Osteoblast (primary cell): ENCODE results near the gene FCMR. TPM values are rescaled to one million over a fixed set of nuclear protein-coding genes. Genes with fewer than 3 reads are reported as not detected.

Experiments used
- DNase-seq: peaks from one replicate; pipeline ENCODE4 v3.0.0; 2011; ENCODE audit warnings: low spot score, mixed read lengths; ENCODE audit not compliant: insufficient read length; ENCODE audit errors: missing footprints
- H2AFZ ChIP-seq: 2 replicates; pipeline ENCODE4 v1.6.0; 2011; ENCODE audit warnings: mild to moderate bottlenecking, low read length
- H3K27ac ChIP-seq: 2 replicates; pipeline ENCODE4 v1.5.1; 2011; ENCODE audit warnings: mild to moderate bottlenecking, low read depth, low read length, moderate library complexity
- H3K27me3 ChIP-seq: 2 replicates; pipeline ENCODE4 v1.6.0; 2012; ENCODE audit warnings: mild to moderate bottlenecking, control low read depth, inconsistent platforms, low read length, moderate library complexity; ENCODE audit not compliant: insufficient read depth
- H3K36me3 ChIP-seq: 2 replicates; pipeline ENCODE4 v1.5.1; 2011; ENCODE audit warnings: mild to moderate bottlenecking, low read length, control low read depth, moderate library complexity; ENCODE audit not compliant: insufficient read depth
- H3K4me1 ChIP-seq: 2 replicates; pipeline ENCODE4 v1.5.1; 2011; ENCODE audit warnings: mild to moderate bottlenecking, low read length, control low read depth, moderate library complexity; ENCODE audit not compliant: insufficient read depth
- H3K4me2 ChIP-seq: 2 replicates; pipeline ENCODE4 v1.6.0; 2011; ENCODE audit warnings: mild to moderate bottlenecking, low read length; ENCODE audit not compliant: insufficient read depth
- H3K4me3 ChIP-seq: fragments of 200-600 bp; sonication (generic); 3 replicates; pipeline ENCODE4 v1.5.1; 2012; ENCODE audit warnings: mild to moderate bottlenecking, low read length, inconsistent platforms; ENCODE audit not compliant: insufficient read depth
- H3K79me2 ChIP-seq: 2 replicates; pipeline ENCODE4 v1.6.0; 2012; ENCODE audit warnings: mild to moderate bottlenecking, low read length, control low read depth, inconsistent platforms; ENCODE audit not compliant: insufficient read depth
- H3K9me3 ChIP-seq: 2 replicates; pipeline ENCODE4 v1.5.1; 2011; ENCODE audit warnings: low read depth, low read length, control low read depth
- H4K20me1 ChIP-seq: 2 replicates; pipeline ENCODE4 v1.6.0; 2012; ENCODE audit warnings: mild to moderate bottlenecking, low read length, control low read depth; ENCODE audit not compliant: insufficient read depth
- total RNA-seq: library from RNA; depleted of rRNA; stranded (reverse); fragments of >200 nt; gene quantifications from 2 replicates; pipeline ENCODE4 v1.2.3, GENCODE V29; 2012
- TF ChIP-seq, protein P1 (sequence below): IDR thresholded peaks from 2 replicates; pipeline ENCODE4 v1.5.1; 2011; ENCODE audit warnings: mild to moderate bottlenecking, low read depth, low read length, moderate library complexity; ENCODE audit errors: extremely low read depth

Gene FCMR
- total RNA-seq, 1 donor, result not detected

GRCh38 chr1:206962272-206962671, 40.5 kb upstream of the FCMR start:
- no peaks in the 10 kb centered on the region for H3K79me2 ChIP-seq
- no peak overlapping the region for H3K4me3 ChIP-seq
- H3K4me1 ChIP-seq, result no peaks in the 10 kb centered on the region
- no peaks in the 10 kb centered on the region for H3K9me3 ChIP-seq
- DNase-seq, result no peak
- no peak overlapping the region for H3K4me2 ChIP-seq
- H2AFZ ChIP-seq, result no peak overlapping the region
- H3K27me3 ChIP-seq, result peaks cover 3% of the 10 kb centered on the region
- TF ChIP-seq, protein P1, sequence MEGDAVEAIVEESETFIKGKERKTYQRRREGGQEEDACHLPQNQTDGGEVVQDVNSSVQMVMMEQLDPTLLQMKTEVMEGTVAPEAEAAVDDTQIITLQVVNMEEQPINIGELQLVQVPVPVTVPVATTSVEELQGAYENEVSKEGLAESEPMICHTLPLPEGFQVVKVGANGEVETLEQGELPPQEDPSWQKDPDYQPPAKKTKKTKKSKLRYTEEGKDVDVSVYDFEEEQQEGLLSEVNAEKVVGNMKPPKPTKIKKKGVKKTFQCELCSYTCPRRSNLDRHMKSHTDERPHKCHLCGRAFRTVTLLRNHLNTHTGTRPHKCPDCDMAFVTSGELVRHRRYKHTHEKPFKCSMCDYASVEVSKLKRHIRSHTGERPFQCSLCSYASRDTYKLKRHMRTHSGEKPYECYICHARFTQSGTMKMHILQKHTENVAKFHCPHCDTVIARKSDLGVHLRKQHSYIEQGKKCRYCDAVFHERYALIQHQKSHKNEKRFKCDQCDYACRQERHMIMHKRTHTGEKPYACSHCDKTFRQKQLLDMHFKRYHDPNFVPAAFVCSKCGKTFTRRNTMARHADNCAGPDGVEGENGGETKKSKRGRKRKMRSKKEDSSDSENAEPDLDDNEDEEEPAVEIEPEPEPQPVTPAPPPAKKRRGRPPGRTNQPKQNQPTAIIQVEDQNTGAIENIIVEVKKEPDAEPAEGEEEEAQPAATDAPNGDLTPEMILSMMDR, result no peak
- H4K20me1 ChIP-seq, result no peaks in the 10 kb centered on the region
- H3K36me3 ChIP-seq, result no peaks in the 10 kb centered on the region
- no peak overlapping the region for H3K27ac ChIP-seq

- Histone ChIP-seq H3K79me2 (no peaks in the 10 kb centered on the region), H3K4me1 (no peaks in the 10 kb centered on the region), H3K36me3 (no peaks in the 10 kb centered on the region), H3K27ac (no peak overlapping the region), H2AFZ (no peak overlapping the region), H3K4me2 (no peak overlapping the region), H3K9me3 (no peaks in the 10 kb centered on the region), H4K20me1 (no peaks in the 10 kb centered on the region), H3K27me3 (no peaks in the 10 kb centered on the region), H3K4me3 (no peak overlapping the region)
- DNase-seq, result no peak
- TF ChIP-seq, protein P1, result no peak
Measured at GRCh38 chr1:206961668-206962067, 39.9 kb upstream of the FCMR start.

DNA sequence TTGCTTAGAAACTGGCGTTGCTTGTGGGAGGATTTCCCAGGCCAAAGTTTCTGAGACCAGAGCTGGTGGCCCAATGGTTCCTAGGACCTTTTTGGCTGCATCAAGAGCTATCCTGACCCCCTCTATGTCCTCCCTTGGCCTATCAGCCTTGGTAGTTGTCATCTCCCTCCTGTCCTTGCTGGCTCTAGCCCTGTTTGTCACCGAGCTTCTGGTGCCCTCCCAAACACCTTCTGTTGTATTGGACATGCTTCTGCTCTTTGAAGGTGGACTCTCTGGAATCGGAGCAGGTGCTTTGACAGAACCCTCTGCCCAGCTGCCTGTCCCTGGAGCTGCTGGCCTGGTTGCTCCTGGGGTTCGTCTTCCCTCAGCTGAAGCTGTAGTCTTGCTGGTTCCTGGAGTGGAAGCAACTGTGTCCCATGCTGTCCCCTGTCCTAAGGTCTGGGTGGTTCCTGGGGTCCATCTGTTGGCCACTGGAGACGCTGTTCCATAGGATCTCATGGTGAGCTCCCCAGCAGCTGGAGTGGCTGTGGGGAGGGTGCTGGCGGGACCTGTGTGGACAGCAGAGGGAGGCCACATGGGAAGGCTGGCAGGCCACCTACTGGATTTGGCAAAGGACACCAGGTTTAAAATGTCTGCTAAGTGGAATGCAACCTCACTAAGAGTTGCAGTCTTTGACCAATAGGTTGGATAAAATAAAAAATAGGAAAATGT, 39.1 kb upstream of the FCMR start:
- Histone ChIP-seq H3K27me3 (peaks cover 5% of the 10 kb centered on the region), H3K79me2 (no peaks in the 10 kb centered on the region), H3K9me3 (no peaks in the 10 kb centered on the region), H2AFZ (no peak overlapping the region), H3K4me3 (no peak overlapping the region), H3K27ac (no peak overlapping the region), H3K4me2 (no peak overlapping the region), H4K20me1 (no peaks in the 10 kb centered on the region), H3K36me3 (no peaks in the 10 kb centered on the region), H3K4me1 (no peaks in the 10 kb centered on the region)
- no peak for DNase-seq
- TF ChIP-seq, protein P1, result no peak

- Histone ChIP-seq H2AFZ (no peak overlapping the region), H3K79me2 (no peaks in the 10 kb centered on the region), H3K4me3 (no peak overlapping the region), H3K9me3 (no peaks in the 10 kb centered on the region), H3K4me2 (no peak overlapping the region), H3K27me3 (peaks cover 8% of the 10 kb centered on the region), H4K20me1 (no peaks in the 10 kb centered on the region), H3K36me3 (no peaks in the 10 kb centered on the region), H3K4me1 (no peaks in the 10 kb centered on the region), H3K27ac (no peak overlapping the region)
- TF ChIP-seq, protein P1, result no peak
- DNase-seq, result no peak
Measured at GRCh38 chr1:206958144-206958543, 36.4 kb upstream of the FCMR start.
